Endodermal cell (in vitro differentiated cells): ENCODE results near the gene ENDOV. TPM values are rescaled to one million over a fixed set of nuclear protein-coding genes. Genes with fewer than 3 reads are reported as not detected.
A peak's percentile ranks its signal among the peaks of the same experiment; 100 is the strongest.

Source experiments
- DNase-seq: peaks from one replicate; pipeline ENCODE4 v3.0.0-alpha.2; 2017
- H3K27ac ChIP-seq: 2 replicates; pipeline ENCODE4 v1.5.1; 2013; ENCODE audit warnings: mild to moderate bottlenecking, low read depth, low read length, moderate library complexity
- H3K27me3 ChIP-seq: 2 replicates; pipeline ENCODE4 v1.6.1; 2013; ENCODE audit warnings: mild to moderate bottlenecking, low read length, moderate library complexity; ENCODE audit not compliant: insufficient read depth, control insufficient read depth, poor library complexity, severe bottlenecking
- H3K36me3 ChIP-seq: 2 replicates; pipeline ENCODE4 v1.7.0; 2013; ENCODE audit warnings: mild to moderate bottlenecking, low read length, moderate library complexity; ENCODE audit not compliant: control insufficient read depth, insufficient read depth
- H3K4me1 ChIP-seq: one replicate; pipeline ENCODE4 v1.7.0; 2013; ENCODE audit warnings: low read length; ENCODE audit not compliant: control insufficient read depth, insufficient read depth
- H3K4me3 ChIP-seq: 2 replicates; pipeline ENCODE4 v1.5.1; 2013; ENCODE audit warnings: mild to moderate bottlenecking, low read length, moderate library complexity
- H3K9ac ChIP-seq: 2 replicates; pipeline ENCODE4 v1.6.1; 2013; ENCODE audit warnings: mild to moderate bottlenecking, low read length, moderate library complexity; ENCODE audit not compliant: poor library complexity, severe bottlenecking; ENCODE audit errors: extremely low read depth
- H3K9me3 ChIP-seq: 2 replicates; pipeline ENCODE4 v1.6.1; 2013; ENCODE audit warnings: mild to moderate bottlenecking, low read length, moderate library complexity; ENCODE audit not compliant: control insufficient read depth
- H3K27ac Mint-ChIP-seq: 2 replicates; pipeline ENCODE4 v1.8.0; 2020; ENCODE audit warnings: mixed read lengths
- H3K27me3 Mint-ChIP-seq: 2 replicates; pipeline ENCODE4 v1.8.0; 2021; ENCODE audit warnings: mild to moderate bottlenecking, mixed read lengths; ENCODE audit not compliant: insufficient read depth
- H3K36me3 Mint-ChIP-seq: 2 replicates; pipeline ENCODE4 v1.8.0; 2020; ENCODE audit warnings: low read depth, mixed read lengths
- H3K4me1 Mint-ChIP-seq: 2 replicates; pipeline ENCODE4 v1.8.0; 2020; ENCODE audit warnings: mixed read lengths
- H3K4me3 Mint-ChIP-seq: 2 replicates; pipeline ENCODE4 v1.8.0; 2020; ENCODE audit warnings: mild to moderate bottlenecking, moderate library complexity, mixed read lengths
- H3K9me3 Mint-ChIP-seq: 2 replicates; pipeline ENCODE4 v1.8.0; 2020; ENCODE audit warnings: mild to moderate bottlenecking, mixed read lengths
- WGBS, 2 experiments: methylation state at CpG; one replicate each; pipeline versions ENCODE4 v1.1.5 to v1.1.7; 2013; ENCODE audit warnings: missing lambda C conversion rate in 2 of 2, mixed read lengths in 1 of 2; ENCODE audit not compliant: insufficient coverage in 1 of 2, insufficient read length in 1 of 2; 5-methylcytosine and 5-hydroxymethylcytosine counted together
- total RNA-seq, 2 donors: library from RNA; stranded (reverse); fragmentation: NEBNext Ultra II Directional in 1 of 2; extraction: Animal tissue kit (Norgen Biotek cat#: 25700) in 1 of 2; gene quantifications; 2 replicates in 1 of 2; 3 replicates in 1 of 2; pipeline ENCODE4 v1.2.1, GENCODE V29; 2021
- TF ChIP-seq, protein P1 (sequence below): fragments of 200-600 bp; sonication (generic); conservative IDR thresholded peaks from 2 replicates; pipeline ENCODE4 v1.5.0; 2021; ENCODE audit warnings: antibody characterized with exemption, mild to moderate bottlenecking

Gene ENDOV
- total RNA-seq, 2 donors from 2014 or later: 38.8 to 47.1 TPM

DNA sequence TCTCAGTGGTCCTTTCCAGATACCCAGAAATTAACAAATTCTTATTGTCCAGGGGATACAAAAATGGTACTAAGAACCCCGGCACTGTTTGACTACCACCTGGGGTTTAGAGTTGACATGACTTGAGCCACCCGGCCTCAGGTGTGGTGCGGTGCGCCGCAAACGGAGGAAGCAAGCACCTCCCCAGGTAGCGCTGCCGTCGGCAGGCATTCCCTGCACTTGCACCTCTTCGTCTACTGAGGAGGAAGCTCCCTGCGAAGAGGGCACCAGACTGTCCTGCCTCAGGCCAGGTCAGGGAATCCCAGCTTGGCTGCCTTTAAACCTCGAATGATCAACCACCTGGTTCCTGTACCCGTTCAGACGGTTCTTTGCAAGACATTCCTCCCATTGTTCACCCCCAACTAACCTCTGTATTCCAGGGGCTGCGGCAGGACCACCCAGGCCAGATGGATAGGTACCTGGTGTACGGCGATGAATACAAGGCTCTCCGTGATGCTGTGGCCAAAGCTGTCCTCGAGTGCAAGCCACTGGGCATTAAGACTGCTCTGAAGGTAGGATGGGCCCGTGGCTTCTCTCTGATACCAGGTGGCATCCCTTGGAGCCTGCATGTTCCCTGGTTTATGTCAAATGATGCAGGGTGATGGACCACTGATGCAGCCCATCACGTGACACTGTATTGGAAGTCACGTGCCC lies 40.8 kb upstream of the ENDOV start:
- Mint-ChIP-seq H3K9me3 (no peaks in the 10 kb centered on the region), H3K27me3 (no peaks in the 10 kb centered on the region), H3K4me1 (peaks cover 35% of the 10 kb centered on the region), H3K36me3 (peaks cover 79% of the 10 kb centered on the region), H3K4me3 (no peak overlapping the region), H3K27ac (peak overlapping the region; percentile 55)
- Histone ChIP-seq H3K27ac (no peak overlapping the region), H3K36me3 (peaks cover 82% of the 10 kb centered on the region), H3K4me3 (no peak overlapping the region), H3K27me3 (no peaks in the 10 kb centered on the region), H3K9ac (no peak overlapping the region), H3K4me1 (peaks cover 16% of the 10 kb centered on the region), H3K9me3 (no peaks in the 10 kb centered on the region)
- TF ChIP-seq, protein P1, sequence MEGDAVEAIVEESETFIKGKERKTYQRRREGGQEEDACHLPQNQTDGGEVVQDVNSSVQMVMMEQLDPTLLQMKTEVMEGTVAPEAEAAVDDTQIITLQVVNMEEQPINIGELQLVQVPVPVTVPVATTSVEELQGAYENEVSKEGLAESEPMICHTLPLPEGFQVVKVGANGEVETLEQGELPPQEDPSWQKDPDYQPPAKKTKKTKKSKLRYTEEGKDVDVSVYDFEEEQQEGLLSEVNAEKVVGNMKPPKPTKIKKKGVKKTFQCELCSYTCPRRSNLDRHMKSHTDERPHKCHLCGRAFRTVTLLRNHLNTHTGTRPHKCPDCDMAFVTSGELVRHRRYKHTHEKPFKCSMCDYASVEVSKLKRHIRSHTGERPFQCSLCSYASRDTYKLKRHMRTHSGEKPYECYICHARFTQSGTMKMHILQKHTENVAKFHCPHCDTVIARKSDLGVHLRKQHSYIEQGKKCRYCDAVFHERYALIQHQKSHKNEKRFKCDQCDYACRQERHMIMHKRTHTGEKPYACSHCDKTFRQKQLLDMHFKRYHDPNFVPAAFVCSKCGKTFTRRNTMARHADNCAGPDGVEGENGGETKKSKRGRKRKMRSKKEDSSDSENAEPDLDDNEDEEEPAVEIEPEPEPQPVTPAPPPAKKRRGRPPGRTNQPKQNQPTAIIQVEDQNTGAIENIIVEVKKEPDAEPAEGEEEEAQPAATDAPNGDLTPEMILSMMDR: no peak
- 96 to 98% methylated on average over 19 to 22 of the region's 22 CpGs for WGBS, 2 experiments
- DNase-seq: no peak

DNA sequence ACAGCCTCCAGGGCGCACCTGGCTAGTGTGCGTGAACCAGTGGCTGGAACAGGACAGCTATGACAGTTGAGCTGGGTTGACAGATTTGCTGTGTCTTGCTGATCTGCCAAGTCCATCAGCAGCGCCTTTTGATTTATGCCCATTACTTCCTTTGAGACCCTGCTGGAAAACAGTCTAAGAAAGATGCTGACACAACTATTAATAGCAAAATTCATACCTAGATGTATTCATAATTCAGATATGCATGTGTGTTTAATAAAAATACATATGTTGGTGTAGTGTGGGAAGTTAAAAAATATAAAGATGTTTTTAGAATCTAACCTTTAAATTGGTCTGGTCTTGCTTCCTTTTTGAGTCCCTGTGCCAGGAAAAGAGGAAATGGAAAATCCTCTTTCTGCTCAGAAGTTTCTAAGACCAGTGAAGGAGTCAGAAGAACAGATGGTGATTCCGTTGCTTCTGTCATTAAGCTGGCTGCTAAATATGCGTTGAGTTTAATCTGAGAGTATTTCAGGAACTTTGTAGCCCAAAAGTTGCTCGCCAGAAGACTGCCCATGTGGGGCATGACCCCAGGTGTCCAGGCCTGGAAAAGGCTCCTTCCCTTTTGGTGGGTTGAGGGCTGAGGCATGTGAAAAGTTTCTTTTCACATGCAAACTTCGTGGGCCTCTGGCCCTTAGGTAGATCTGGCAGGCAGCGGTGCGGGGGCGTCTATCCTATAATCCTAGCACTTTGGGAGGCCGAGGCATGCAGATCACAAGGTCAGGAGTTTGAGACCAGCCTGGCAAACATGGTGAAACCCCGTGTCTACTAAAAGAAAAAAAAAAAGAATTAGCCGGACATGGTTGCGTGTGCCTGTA lies 40.0 kb upstream of the ENDOV start:
- no peak overlapping the region for H3K4me3 Mint-ChIP-seq
- Histone ChIP-seq H3K36me3 (peaks cover 82% of the 10 kb centered on the region), H3K4me3 (no peak overlapping the region), H3K27ac (no peak overlapping the region), H3K9me3 (no peaks in the 10 kb centered on the region), H3K4me1 (peaks cover 16% of the 10 kb centered on the region), H3K27me3 (no peaks in the 10 kb centered on the region), H3K9ac (no peak overlapping the region)
- H3K27ac Mint-ChIP-seq: peak overlapping the region; percentile 84
- no peaks in the 10 kb centered on the region for H3K27me3 Mint-ChIP-seq
- peaks cover 43% of the 10 kb centered on the region for H3K4me1 Mint-ChIP-seq
- H3K36me3 Mint-ChIP-seq: peaks cover 80% of the 10 kb centered on the region
- no peak for DNase-seq
- H3K9me3 Mint-ChIP-seq: no peaks in the 10 kb centered on the region
- WGBS, 2 experiments: 87 to 90% methylated on average over 13 to 14 of the region's 14 CpGs
- TF ChIP-seq, protein P1: no peak

DNA sequence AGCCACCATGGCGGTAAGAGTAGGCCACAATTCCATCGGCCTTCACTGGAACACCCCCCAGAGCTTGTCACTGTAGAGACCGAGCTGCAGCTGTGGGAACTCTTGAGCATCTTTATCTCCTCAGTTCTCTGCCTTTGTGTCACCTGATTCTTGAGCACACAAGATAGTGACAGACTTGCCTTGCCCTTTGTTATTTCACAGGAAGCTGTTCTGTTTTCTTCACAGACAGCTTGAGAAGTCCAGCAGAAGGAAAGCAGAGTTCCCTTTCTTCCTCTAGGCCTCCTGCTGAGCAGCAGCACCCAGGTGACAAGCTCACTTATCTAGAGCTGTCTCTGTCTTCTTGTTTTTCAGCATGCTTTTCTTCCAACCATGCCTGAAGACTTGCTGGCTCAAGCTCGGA lies 38.4 kb upstream of the ENDOV start:
- peaks cover 52% of the 10 kb centered on the region for H3K4me1 Mint-ChIP-seq
- H3K4me3 Mint-ChIP-seq: peak overlapping the region; percentile 25
- DNase-seq: peak; percentile 87
- peaks cover 16% of the 10 kb centered on the region for H3K4me1 ChIP-seq
- H3K9me3 ChIP-seq: no peaks in the 10 kb centered on the region
- TF ChIP-seq, protein P1: no peak
- H3K9ac ChIP-seq: no peak overlapping the region
- H3K9me3 Mint-ChIP-seq: no peaks in the 10 kb centered on the region
- whole genome bisulfite sequencing, 2 experiments: 66 to 73% methylated on average over 2 to 4 of the region's 4 CpGs
- H3K36me3 ChIP-seq: peaks cover 83% of the 10 kb centered on the region
- H3K27me3 Mint-ChIP-seq: no peaks in the 10 kb centered on the region
- H3K27ac Mint-ChIP-seq: peak overlapping the region; percentile 88
- peak overlapping the region; percentile 21 for H3K4me3 ChIP-seq
- peak overlapping the region; percentile 5 for H3K27ac ChIP-seq
- H3K36me3 Mint-ChIP-seq: peaks cover 87% of the 10 kb centered on the region
- no peaks in the 10 kb centered on the region for H3K27me3 ChIP-seq
